ENCODE results near the gene LRRC8D.
"Not testable (repeated sequence)": the region's sequence is repeated elsewhere in the genome, so short reads cannot be mapped to it uniquely, and the experiment has no call there.

Gene LRRC8D

DNA sequence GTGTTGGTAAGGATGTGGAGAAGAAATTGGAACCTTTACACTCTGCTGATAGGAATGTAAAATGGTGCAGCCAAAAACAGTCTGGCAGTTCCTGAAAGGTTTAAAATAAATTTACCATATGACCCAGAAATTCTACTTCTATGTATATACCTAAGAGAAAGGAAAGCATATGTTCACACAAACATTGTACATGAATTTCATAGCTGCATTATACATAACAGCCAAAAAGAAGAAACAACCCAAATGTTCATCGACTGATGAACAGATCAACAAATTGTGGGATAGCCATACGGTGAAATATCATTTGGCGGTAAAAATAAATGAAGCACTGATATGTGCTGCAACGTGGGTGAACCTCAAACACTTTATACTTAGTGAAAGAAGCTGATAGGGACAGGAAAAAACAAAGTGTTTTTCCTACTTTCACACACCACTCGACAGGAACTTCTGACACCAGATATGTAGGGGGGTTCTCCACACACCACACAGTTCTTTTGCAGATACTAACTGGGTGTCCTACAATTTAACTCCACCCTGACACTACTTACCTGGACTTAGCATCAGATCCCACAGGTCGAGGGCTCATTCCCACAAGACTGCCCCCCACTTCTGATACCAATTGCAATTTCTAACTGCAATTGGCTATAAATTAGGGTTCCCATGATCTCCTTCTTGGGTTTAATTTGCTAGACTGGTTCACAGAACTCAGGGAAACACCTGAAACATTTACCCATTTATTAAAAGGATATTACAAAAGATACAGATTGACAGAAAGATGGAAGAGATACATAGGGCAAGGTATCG is 138.2 kb downstream of the LRRC8D start:
- DNase-seq (ENCODE audit: low read depth in 2 of 2), result no peak

DNA sequence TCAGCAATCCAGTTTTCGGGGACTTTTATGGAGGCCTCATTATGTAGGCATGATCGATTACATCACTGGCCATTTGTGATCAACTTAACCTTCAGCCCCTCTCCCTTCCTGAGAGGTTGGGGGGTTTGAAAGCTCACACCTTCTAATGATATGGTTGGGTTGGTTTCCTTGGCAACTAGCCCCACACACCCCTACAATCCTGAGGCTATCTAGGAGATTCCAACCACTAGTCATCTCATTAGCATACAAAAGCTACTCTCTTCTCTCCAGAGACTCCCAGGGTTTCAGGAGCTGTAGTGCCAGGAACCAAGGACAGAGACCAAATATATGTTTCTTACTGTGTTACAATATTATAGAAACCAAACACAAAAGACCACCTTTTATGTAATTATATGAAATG is 138.9 kb downstream of the LRRC8D start:
- no peak for DNase-seq (ENCODE audit: low read depth in 2 of 2)

DNA sequence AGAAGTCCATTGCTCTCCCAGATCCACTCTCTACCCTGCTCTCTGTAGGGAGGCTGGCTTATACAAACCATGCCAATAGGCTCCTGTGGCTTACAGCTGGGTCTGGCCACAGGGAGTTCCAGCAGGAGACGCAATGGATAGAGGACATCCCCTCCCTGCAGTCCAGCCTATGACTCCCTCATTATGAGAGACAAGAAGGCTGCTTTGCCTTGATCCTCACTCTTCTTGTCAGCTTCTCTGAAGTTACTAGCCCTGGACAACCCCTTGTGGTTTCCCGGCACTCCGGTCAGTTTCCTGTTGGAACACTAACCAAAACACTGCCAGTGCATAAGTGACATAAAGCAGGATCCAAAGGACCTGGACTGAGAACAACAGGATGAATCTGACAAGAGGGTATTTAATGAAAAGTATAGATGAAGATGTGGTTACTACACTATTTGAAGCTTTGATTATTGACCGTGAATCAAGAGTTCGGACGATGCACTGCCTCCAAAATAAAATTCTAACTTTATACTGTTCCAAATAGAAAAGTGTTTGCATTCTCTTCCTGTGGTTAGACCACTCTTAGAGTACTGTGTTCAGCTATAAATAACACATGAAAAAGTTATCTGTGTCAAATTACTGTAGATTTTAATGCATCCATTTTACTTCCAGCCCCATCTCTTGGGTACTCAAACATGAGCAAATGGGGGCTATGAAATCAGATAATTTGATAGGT is 141.4 kb downstream of the LRRC8D start:
- DNase-seq (ENCODE audit: low read depth in 2 of 2), result no peak

DNA sequence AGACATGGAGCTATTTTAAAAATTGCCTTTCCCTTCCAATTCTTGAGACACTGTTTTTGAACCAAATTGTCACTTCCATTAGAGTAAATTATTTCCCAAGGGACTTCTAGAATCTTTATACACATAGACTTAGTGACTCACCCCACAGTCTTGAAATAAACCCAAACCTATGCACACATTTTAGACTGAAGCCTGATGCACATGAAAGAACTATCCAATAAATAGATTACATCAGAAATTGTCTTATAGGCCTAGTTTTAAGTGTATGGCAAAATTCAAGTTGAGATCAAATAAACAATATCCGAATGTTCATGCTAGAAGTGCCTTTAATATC is 141.9 kb downstream of the LRRC8D start:
- no peak for DNase-seq (ENCODE audit: low read depth in 2 of 2)

GRCh38 chr1:89965193-89965768 is 144.4 kb downstream of the LRRC8D start:
- DNase-seq (ENCODE audit: low read depth in 2 of 2), result no peak

DNA sequence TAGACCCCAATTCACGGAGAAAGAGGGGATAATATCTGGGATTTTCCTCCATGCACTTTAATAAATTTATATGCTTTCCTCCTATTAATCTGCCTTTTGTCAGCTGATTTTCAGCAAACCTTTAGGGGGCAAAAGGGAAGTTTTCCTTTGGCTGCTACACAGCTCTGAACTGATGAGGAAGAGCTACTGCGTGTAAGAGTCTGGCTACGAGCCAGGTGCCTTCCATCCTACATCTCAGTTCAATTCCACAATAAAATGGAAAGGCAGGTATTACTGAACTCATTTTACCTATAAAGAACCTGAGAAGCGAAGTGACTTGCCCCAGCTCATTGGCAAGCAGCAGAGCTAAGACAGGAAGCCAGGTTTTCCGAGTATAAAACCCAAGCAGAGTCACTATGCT is 145.8 kb downstream of the LRRC8D start:
- DNase-seq (ENCODE audit: low read depth in 2 of 2), result no peak

DNA sequence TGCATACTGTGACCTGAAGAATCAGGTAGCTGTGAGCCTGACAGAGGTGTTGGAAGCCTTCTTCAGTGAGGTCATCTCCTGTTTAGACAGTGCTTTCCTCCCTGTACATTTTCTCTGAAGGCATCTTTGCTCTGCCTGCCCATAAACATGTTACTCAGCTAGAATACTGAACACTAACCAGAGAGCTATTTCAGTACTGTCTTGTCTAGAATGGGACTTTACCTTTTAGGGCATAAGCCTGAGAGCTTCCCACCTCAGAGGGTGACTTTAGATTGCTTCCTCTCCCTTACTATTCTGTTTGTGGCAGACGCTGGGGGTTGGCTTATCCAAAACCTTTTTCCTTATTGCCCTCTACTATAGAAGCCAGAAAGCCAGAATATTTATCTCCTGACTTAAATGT is 150.8 kb downstream of the LRRC8D start:
- DNase-seq (ENCODE audit: low read depth in 2 of 2), result no peak

GRCh38 chr1:89972024-89972423 is 151.2 kb downstream of the LRRC8D start:
- DNase-seq (ENCODE audit: low read depth in 2 of 2), result no peak

DNA sequence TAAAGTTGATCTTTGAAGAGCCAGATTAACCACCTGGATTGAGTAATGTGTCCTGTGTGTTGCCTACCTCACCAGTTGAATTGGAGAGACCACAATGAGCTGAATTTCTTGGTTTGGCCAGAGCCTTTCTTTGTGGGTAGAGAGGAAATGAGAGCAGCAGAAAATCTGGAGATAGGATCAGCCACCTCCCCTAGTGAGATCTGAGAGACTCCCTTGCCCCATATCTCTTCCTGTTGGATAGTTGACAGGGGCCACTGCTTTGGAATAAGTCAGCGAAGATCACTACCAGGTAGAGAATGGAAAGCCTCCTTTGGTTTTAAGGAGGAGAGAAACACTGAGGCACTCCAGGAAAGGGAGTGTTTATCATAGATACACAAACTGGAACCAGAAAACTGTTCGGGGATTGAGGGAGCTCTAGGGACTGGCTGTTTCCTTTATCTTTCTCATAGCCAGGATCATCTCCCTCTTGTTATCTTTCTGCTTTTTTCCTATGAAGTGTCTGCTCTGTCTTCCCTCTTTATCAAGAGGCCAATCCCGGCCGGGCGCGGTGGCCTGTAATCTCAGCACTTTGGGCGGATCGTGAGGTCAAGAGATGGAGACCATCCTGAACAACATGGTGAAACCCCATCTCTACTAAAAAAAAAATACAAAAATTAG is 152.8 kb downstream of the LRRC8D start:
- DNase-seq (ENCODE audit: low read depth in 2 of 2), result no peak

DNA sequence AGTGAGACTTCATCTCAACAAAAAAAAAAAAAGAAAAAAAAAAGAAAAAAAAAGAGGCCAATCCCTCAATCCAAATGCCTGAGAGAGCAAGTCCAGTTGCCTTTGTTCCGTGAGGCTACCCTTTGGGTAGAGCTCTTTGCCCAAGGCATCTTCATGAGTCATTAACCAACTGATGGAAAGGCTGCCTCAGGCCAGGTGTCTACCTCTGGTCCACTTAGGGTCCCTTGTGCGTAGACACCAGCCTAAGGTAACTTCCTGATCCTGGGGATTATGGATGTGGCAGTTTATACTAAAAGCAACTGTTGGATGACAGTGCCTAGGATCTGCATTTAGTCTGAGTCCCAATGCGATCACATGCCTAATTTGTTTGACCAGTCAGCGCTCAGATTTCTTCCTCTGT is 153.4 kb downstream of the LRRC8D start:
- DNase-seq (ENCODE audit: low read depth in 2 of 2), result no peak

DNA sequence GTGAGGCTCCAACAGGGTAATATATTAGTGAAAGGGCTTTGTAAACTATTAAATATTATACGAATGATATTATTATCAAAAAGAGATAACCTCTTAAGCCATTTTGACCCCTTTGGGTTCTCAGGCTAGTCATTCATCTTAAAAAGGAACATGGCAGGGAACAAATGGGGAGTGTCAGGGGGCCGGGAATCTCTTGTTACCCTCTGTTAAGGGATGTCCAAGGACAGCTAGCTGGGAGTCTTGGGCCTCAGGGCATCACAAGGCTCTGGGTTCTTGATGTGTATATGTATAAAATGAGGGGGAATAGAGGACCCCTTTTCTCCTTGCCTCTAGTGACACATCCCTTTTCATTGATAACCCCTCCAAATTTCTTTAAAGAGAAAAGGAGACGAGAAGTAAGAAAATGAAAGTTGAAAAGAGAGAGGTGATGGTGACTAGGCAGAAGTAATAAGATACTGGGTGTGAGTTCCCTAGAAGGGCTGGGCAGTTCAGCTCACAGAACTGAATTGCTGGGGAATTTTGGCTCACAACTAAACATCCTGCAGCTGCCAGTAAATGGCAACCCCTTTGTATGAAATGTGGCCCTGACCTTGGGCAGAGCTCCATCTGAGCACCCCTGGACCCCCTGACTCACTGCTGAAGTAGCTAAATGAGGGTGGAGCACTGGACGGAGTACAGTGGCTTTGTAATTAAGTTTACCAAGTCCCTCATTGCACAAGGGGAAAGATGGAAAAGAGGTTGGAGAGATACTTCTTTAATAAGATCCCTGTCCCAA is 154.1 kb downstream of the LRRC8D start:
- DNase-seq (ENCODE audit: low read depth in 2 of 2), result no peak

- no peak for DNase-seq (ENCODE audit: low read depth in 2 of 2)
These were observed 154.8 kb downstream of the LRRC8D start for GRCh38 chr1:89975540-89976125.

DNA sequence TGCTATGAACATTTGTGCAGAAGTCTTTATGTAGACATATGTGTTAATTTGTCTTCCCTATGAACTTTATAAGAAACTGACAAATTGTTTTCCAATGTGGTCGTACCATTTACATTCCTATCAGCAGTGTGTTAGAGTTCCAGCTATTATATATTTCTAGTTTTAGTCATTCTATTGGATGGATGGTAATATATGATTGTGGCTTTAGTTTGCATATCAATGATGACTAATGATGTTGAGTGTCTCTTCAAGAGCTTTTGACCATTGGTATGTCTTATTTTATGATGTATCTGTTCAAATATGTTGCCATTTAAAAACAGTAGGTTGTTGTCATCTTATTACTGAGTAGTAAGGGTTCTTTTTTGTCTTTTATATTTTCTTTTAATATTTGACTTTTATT is 157.9 kb downstream of the LRRC8D start:
- DNase-seq (ENCODE audit: low read depth in 2 of 2), result no peak

DNA sequence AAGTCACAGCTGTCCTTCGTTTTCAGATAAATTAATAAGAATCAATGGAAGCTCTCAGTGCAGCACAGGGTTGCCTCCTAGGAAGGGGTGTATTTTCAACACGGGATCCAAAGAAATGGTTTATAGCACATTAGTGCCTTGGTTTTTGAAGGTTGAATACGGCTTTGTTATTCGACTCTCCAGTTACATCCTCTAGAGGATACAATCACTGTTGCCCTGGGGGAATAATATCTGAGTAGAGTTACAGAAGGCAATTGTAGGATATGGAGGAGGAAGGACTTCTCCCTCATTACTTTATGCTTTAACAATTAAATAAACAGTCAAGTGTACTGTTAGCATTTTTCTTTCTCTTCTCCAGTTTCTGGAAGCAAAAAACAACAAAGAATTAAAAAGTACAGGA is 159.8 kb downstream of the LRRC8D start:
- DNase-seq (ENCODE audit: low read depth in 2 of 2), result no peak

GRCh38 chr1:89982846-89983245 is 162.0 kb downstream of the LRRC8D start:
- not testable (repeated sequence) for DNase-seq (ENCODE audit: low read depth in 2 of 2)

DNA sequence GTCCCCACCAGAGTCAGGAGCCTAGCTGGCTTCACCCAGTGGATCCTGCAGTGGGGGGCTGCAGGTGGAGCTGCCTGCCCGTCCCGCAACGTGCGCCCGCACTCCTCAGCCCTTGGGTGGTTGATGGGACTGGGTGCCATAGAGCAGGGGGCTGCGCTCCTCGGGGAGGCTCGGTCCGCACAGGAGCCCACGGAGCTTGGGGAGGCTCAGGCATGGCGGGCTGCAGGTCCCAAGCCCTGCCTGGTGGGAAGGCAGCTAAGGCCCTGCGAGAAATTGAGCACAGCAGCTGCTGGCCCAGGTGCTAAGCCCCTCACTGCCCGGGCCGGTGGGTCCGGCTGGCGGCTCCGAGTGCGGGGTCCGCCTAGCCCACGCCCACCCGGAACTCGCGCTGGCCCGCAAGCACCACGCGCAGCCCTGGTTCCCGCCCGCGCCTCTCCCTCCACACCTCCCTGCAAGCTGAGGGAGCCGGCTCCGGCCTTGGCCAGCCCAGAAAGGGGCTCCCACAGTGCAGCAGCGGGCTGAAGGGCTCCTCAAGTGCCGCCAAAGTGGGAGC is 163.8 kb downstream of the LRRC8D start:
- DNase-seq (ENCODE audit: low read depth in 2 of 2), result not testable (repeated sequence)

DNA sequence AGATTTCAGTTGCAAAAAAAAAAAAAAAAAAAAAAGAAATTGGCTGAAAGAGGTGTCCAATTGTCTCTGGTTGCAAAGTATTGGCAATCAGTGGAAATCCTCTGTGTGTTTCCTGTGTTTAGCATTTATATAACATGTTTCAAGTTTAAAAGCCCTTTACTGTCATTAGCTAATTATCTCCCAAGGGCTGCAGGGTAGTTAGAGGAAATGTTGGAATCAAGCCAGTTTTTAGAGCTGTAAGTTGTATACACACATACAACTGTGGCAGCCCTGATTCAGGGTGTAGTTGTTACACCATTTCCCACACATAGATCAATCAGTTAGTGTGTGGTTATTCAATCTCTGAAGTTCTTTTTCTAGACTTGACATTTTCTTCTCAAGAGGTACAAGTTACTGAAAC is 165.2 kb downstream of the LRRC8D start:
- DNase-seq (ENCODE audit: low read depth in 2 of 2), result no peak
